Natural killer cell (primary cell): Measurements from ENCODE around the gene SLC2A4. TPM values are rescaled to one million over a fixed set of nuclear protein-coding genes. Genes with fewer than 3 reads are reported as not detected.

Experiments
- ATAC-seq, 3 donors: fragments of 150-1000 bp in 2 of 3; fragments of 200-7000 bp in 1 of 3; cut with Tn5 transposase; 1 replicate in 1 of 3; 2 replicates in 2 of 3; pipeline ENCODE4 v1.10.0; 2021; ENCODE audit warnings: mild to moderate bottlenecking in 2 of 3, moderate library complexity in 2 of 3
- DNase-seq, 2 donors: peaks; one replicate each; pipeline versions ENCODE4 v3.0.0 to v3.0.0-alpha.2; 2013 to 2021; ENCODE audit warnings: mixed read lengths in 1 of 2
- H3K27ac ChIP-seq: one replicate; pipeline ENCODE4 v1.5.1; 2013; ENCODE audit warnings: mild to moderate bottlenecking, low read length
- H3K27me3 ChIP-seq: one replicate; pipeline ENCODE4 v1.6.1; 2013; ENCODE audit warnings: low read length; ENCODE audit not compliant: control insufficient read depth, insufficient read depth
- H3K36me3 ChIP-seq: one replicate; pipeline ENCODE4 v1.6.1; 2013; ENCODE audit warnings: low read length; ENCODE audit not compliant: control insufficient read depth, insufficient read depth
- H3K4me1 ChIP-seq: one replicate; pipeline ENCODE4 v1.6.1; 2013; ENCODE audit warnings: low read length; ENCODE audit not compliant: control insufficient read depth, insufficient read depth
- H3K4me3 ChIP-seq: one replicate; pipeline ENCODE4 v1.5.1; 2013; ENCODE audit warnings: low read length
- H3K9me3 ChIP-seq: one replicate; pipeline ENCODE4 v1.6.1; 2013; ENCODE audit warnings: low read length; ENCODE audit not compliant: control insufficient read depth, insufficient read depth
- H3K27ac Mint-ChIP-seq, 2 donors: one replicate each; pipeline ENCODE4 v1.8.0; 2022; ENCODE audit warnings: mild to moderate bottlenecking in 2 of 2, mixed read lengths in 2 of 2, moderate library complexity in 1 of 2
- H3K27me3 Mint-ChIP-seq, 2 donors: one replicate each; pipeline ENCODE4 v1.8.0; 2022; ENCODE audit warnings: low read depth in 2 of 2, mixed read lengths in 2 of 2
- H3K36me3 Mint-ChIP-seq: one replicate; pipeline ENCODE4 v1.8.0; 2022; ENCODE audit warnings: mixed read lengths
- H3K4me1 Mint-ChIP-seq, 2 donors: one replicate each; pipeline ENCODE4 v1.8.0; 2022; ENCODE audit warnings: mixed read lengths in 2 of 2
- H3K4me3 Mint-ChIP-seq: one replicate; pipeline ENCODE4 v1.8.0; 2022; ENCODE audit warnings: mild to moderate bottlenecking, moderate library complexity, mixed read lengths
- H3K9me3 Mint-ChIP-seq, 2 donors: one replicate each; pipeline ENCODE4 v1.8.0; 2022; ENCODE audit warnings: mixed read lengths in 2 of 2
- CTCF ChIP-seq: fragments of 200-600 bp; IDR thresholded peaks from one replicate; pipeline ENCODE4 v1.8.0; 2022; ENCODE audit warnings: antibody characterized with exemption
- WGBS: methylation state at CpG from one replicate; pipeline ENCODE4 v1.1.7; 2013; ENCODE audit warnings: missing lambda C conversion rate; ENCODE audit not compliant: insufficient coverage; 5-methylcytosine and 5-hydroxymethylcytosine counted together
- intact Hi-C: fragments of 100-400 bp; cut with micrococcal nuclease; formaldehyde crosslinking; loops from one replicate; pipeline ENCODE4 v1.14.2; 2022
- total RNA-seq, 4 donors: library from RNA; stranded (reverse); fragments of 120-200 nt in 1 of 4; gene quantifications; one replicate each; pipeline versions ENCODE4 v1.2.3 to v1.2.4, GENCODE V29; 2013 to 2022

Gene SLC2A4
- total RNA-seq, 3 donors from 2014 or later (not counting 1 experiment from before 2014, with no cell fraction given): not detected

- no peaks in the 10 kb centered on the region for H3K9me3 ChIP-seq
- Mint-ChIP-seq H3K4me3 (peak overlapping the region; percentile 22), H3K4me1 (peaks cover 43 to 45% of the 10 kb centered on the region in 2 donors), H3K27me3 (no peaks in the 10 kb centered on the region), H3K27ac (no peak overlapping the region), H3K36me3 (no peaks in the 10 kb centered on the region), H3K9me3 (no peaks in the 10 kb centered on the region)
- TF ChIP-seq CTCF: no peak
- no peak for DNase-seq
- H3K36me3 ChIP-seq: peaks cover 25% of the 10 kb centered on the region
- no peak for ATAC-seq
- no peak overlapping the region for H3K4me3 ChIP-seq
- 100% methylated on average over 2 of the region's 5 CpGs for WGBS
- no peak overlapping the region for H3K27ac ChIP-seq
- intact Hi-C loops: no loop called here
- H3K4me1 ChIP-seq: peaks cover 33% of the 10 kb centered on the region
- H3K27me3 ChIP-seq: no peaks in the 10 kb centered on the region
Measured at GRCh38 chr17:7246779-7247178, 34.7 kb upstream of the SLC2A4 start.

- Histone ChIP-seq H3K27ac (no peak overlapping the region), H3K9me3 (no peaks in the 10 kb centered on the region), H3K36me3 (peaks cover 28% of the 10 kb centered on the region), H3K4me3 (no peak overlapping the region), H3K27me3 (no peaks in the 10 kb centered on the region), H3K4me1 (peaks cover 32% of the 10 kb centered on the region)
- no peaks in the 10 kb centered on the region for H3K9me3 Mint-ChIP-seq
- intact Hi-C loops: no loop called here
- no peak overlapping the region for H3K4me3 Mint-ChIP-seq
- peak overlapping the region; percentile 60 to 98 for H3K27ac Mint-ChIP-seq
- H3K36me3 Mint-ChIP-seq: no peaks in the 10 kb centered on the region
- WGBS: 90% methylated on average over 3 of the region's 4 CpGs
- H3K27me3 Mint-ChIP-seq: no peaks in the 10 kb centered on the region
- DNase-seq (no peak), ATAC-seq (no peak)
- no peak for TF ChIP-seq CTCF
- H3K4me1 Mint-ChIP-seq: peaks cover 38 to 41% of the 10 kb centered on the region in 2 donors
Measured at GRCh38 chr17:7248796-7249195, 32.7 kb upstream of the SLC2A4 start.

GRCh38 chr17:7249214-7249613 is 32.3 kb upstream of the SLC2A4 start:
- Mint-ChIP-seq H3K27ac (peak overlapping the region; percentile 60 to 98), H3K9me3 (no peaks in the 10 kb centered on the region), H3K27me3 (no peaks in the 10 kb centered on the region), H3K36me3 (no peaks in the 10 kb centered on the region), H3K4me3 (peak overlapping the region; percentile 92), H3K4me1 (peaks cover 38 to 41% of the 10 kb centered on the region in 2 donors)
- no peak for ATAC-seq
- peaks cover 25% of the 10 kb centered on the region for H3K36me3 ChIP-seq
- H3K27ac ChIP-seq: no peak overlapping the region
- TF ChIP-seq CTCF: no peak
- no peak overlapping the region for H3K4me3 ChIP-seq
- no peaks in the 10 kb centered on the region for H3K27me3 ChIP-seq
- no peaks in the 10 kb centered on the region for H3K9me3 ChIP-seq
- intact Hi-C loops: no loop called here
- WGBS: 90% methylated on average over 6 of the region's 6 CpGs
- H3K4me1 ChIP-seq: peaks cover 32% of the 10 kb centered on the region
- no peak for DNase-seq

GRCh38 chr17:7249830-7250229 is 31.7 kb upstream of the SLC2A4 start:
- H3K36me3 Mint-ChIP-seq: no peaks in the 10 kb centered on the region
- H3K27ac Mint-ChIP-seq: peak overlapping the region; percentile 93 to 98
- Histone ChIP-seq H3K9me3 (no peaks in the 10 kb centered on the region), H3K4me1 (peaks cover 32% of the 10 kb centered on the region), H3K27me3 (no peaks in the 10 kb centered on the region), H3K36me3 (peaks cover 24% of the 10 kb centered on the region), H3K27ac (peak overlapping the region; percentile 31), H3K4me3 (no peak overlapping the region)
- no peak for TF ChIP-seq CTCF
- DNase-seq (no peak), ATAC-seq (no peak)
- peak overlapping the region; percentile 92 for H3K4me3 Mint-ChIP-seq
- 71% methylated on average over 7 of the region's 7 CpGs for WGBS
- peaks cover 41% of the 10 kb centered on the region in 2 donors for H3K4me1 Mint-ChIP-seq
- intact Hi-C loops: loop anchor here (5.0 kb wide), 3 partner anchors 33 to 312 kb away; partner anchors contain the start of genes ACADVL, DLG4, POLR2A and SENP3
- H3K27me3 Mint-ChIP-seq: no peaks in the 10 kb centered on the region
- H3K9me3 Mint-ChIP-seq: no peaks in the 10 kb centered on the region
